H9 (cell line): ENCODE measurements around the gene SYS1. TPM values are rescaled to one million over a fixed set of nuclear protein-coding genes. Genes with fewer than 3 reads are reported as not detected.

Source experiments
- DNase-seq: peaks from one replicate; pipeline ENCODE4 v3.0.0-alpha.2; 2017
- H2AFZ ChIP-seq: one replicate; pipeline ENCODE4 v1.6.1; 2013; ENCODE audit warnings: mild to moderate bottlenecking, low read length, control low read depth, moderate library complexity
- H2AK5ac ChIP-seq: 2 replicates; pipeline ENCODE4 v1.6.1; 2013; ENCODE audit warnings: low read length, control low read depth, mixed read lengths; ENCODE audit not compliant: insufficient read length
- H2BK120ac ChIP-seq: one replicate; pipeline ENCODE4 v1.6.1; 2013; ENCODE audit warnings: low read depth, mild to moderate bottlenecking, low read length, control low read depth, inconsistent platforms; ENCODE audit not compliant: poor library complexity, severe bottlenecking
- H2BK12ac ChIP-seq: 2 replicates; pipeline ENCODE4 v1.6.1; 2013; ENCODE audit warnings: low read length, control low read depth, mixed read lengths, low read depth; ENCODE audit not compliant: insufficient read length
- H2BK15ac ChIP-seq: 2 replicates; pipeline ENCODE4 v1.6.1; 2013; ENCODE audit warnings: low read depth, low read length, control low read depth
- H2BK20ac ChIP-seq: one replicate; pipeline ENCODE4 v1.6.1; 2013; ENCODE audit warnings: low read depth, mild to moderate bottlenecking, low read length, control low read depth, inconsistent platforms; ENCODE audit not compliant: poor library complexity, severe bottlenecking
- H2BK5ac ChIP-seq: 2 replicates; pipeline ENCODE4 v1.6.1; 2013; ENCODE audit warnings: low read length, control low read depth, mixed read lengths; ENCODE audit not compliant: insufficient read length
- H3K14ac ChIP-seq: 2 replicates; pipeline ENCODE4 v1.6.1; 2013; ENCODE audit warnings: low read length, control low read depth; ENCODE audit not compliant: insufficient read depth
- H3K18ac ChIP-seq: 2 replicates; pipeline ENCODE4 v1.6.1; 2013; ENCODE audit warnings: low read depth, mild to moderate bottlenecking, mixed read lengths, low read length, control low read depth; ENCODE audit not compliant: insufficient read length
- H3K23ac ChIP-seq: 2 replicates; pipeline ENCODE4 v1.6.1; 2013; ENCODE audit warnings: low read length, control low read depth, mixed read lengths, low read depth; ENCODE audit not compliant: insufficient read length
- H3K23me2 ChIP-seq: 2 replicates; pipeline ENCODE4 v1.6.1; 2013; ENCODE audit warnings: low read depth, mild to moderate bottlenecking, mixed read lengths, low read length, control low read depth; ENCODE audit not compliant: insufficient read length, poor library complexity, severe bottlenecking
- H3K27ac ChIP-seq: 2 replicates; pipeline ENCODE4 v1.5.1; 2013; ENCODE audit warnings: low read length, control low read depth, mixed read lengths, low read depth; ENCODE audit not compliant: insufficient read length
- H3K27me3 ChIP-seq: 2 replicates; pipeline ENCODE4 v1.6.1; 2013; ENCODE audit warnings: low read length, control low read depth, inconsistent platforms; ENCODE audit not compliant: insufficient read depth
- H3K4ac ChIP-seq: 2 replicates; pipeline ENCODE4 v1.6.1; 2013; ENCODE audit warnings: low read depth, mild to moderate bottlenecking, control low read depth, inconsistent platforms, low read length, moderate library complexity
- H3K4me1 ChIP-seq: 2 replicates; pipeline ENCODE4 v1.6.1; 2013; ENCODE audit warnings: low read length, control low read depth, inconsistent platforms; ENCODE audit not compliant: insufficient read depth
- H3K4me2 ChIP-seq: 2 replicates; pipeline ENCODE4 v1.6.1; 2013; ENCODE audit warnings: low read length, control low read depth, mixed read lengths; ENCODE audit not compliant: insufficient read length, insufficient read depth
- H3K56ac ChIP-seq: 2 replicates; pipeline ENCODE4 v1.6.1; 2013; ENCODE audit warnings: low read depth, mild to moderate bottlenecking, mixed read lengths, low read length, control low read depth; ENCODE audit not compliant: insufficient read length
- H3K79me1 ChIP-seq: 2 replicates; pipeline ENCODE4 v1.6.1; 2013; ENCODE audit warnings: low read depth, mild to moderate bottlenecking, moderate library complexity, low read length, control low read depth, inconsistent platforms; ENCODE audit not compliant: insufficient read depth, poor library complexity, severe bottlenecking
- H3K79me2 ChIP-seq: 2 replicates; pipeline ENCODE4 v1.6.1; 2013; ENCODE audit warnings: low read length, control low read depth, inconsistent platforms; ENCODE audit not compliant: insufficient read depth
- H3K9ac ChIP-seq: 2 replicates; pipeline ENCODE4 v1.6.1; 2013; ENCODE audit warnings: low read length, control low read depth, mixed read lengths; ENCODE audit not compliant: insufficient read length; ENCODE audit errors: extremely low read depth
- H3K9me3 ChIP-seq: one replicate; pipeline ENCODE4 v1.6.1; 2013; ENCODE audit warnings: low read depth, low read length, inconsistent platforms; ENCODE audit not compliant: control insufficient read depth
- H3T11ph ChIP-seq: one replicate; pipeline ENCODE4 v1.6.1; 2013; ENCODE audit warnings: mild to moderate bottlenecking, low read length, control low read depth, inconsistent platforms
- H4K20me1 ChIP-seq: one replicate; pipeline ENCODE4 v1.6.1; 2013; ENCODE audit not compliant: control insufficient read depth, insufficient read length, insufficient read depth
- H4K5ac ChIP-seq: 2 replicates; pipeline ENCODE4 v1.6.1; 2013; ENCODE audit warnings: low read depth, mild to moderate bottlenecking, mixed read lengths, low read length, control low read depth; ENCODE audit not compliant: insufficient read length
- H4K8ac ChIP-seq: replicated peaks from 2 replicates; pipeline ENCODE4 v1.6.1; 2013; ENCODE audit warnings: low read length, control low read depth, mixed read lengths, low read depth; ENCODE audit not compliant: insufficient read length
- H4K91ac ChIP-seq: 2 replicates; pipeline ENCODE4 v1.6.1; 2013; ENCODE audit warnings: low read depth, mild to moderate bottlenecking, moderate library complexity, mixed read lengths, low read length, control low read depth; ENCODE audit not compliant: insufficient read length
- H3K27ac Mint-ChIP-seq, 3 experiments: 2 replicates in 2 of 3; 3 replicates in 1 of 3; pipeline ENCODE4 v1.8.0; 2020 to 2021; ENCODE audit warnings: mixed read lengths in 3 of 3, mild to moderate bottlenecking in 1 of 3, moderate library complexity in 1 of 3
- H3K27me3 Mint-ChIP-seq: 2 replicates; pipeline ENCODE4 v1.8.0; 2021; ENCODE audit warnings: low read depth, mild to moderate bottlenecking, moderate library complexity, mixed read lengths
- H3K36me3 Mint-ChIP-seq, 3 experiments: 2 replicates in 2 of 3; 3 replicates in 1 of 3; pipeline ENCODE4 v1.8.0; 2020 to 2021; ENCODE audit warnings: low read depth in 3 of 3, mixed read lengths in 3 of 3; ENCODE audit not compliant: insufficient read depth in 1 of 3
- H3K4me1 Mint-ChIP-seq, 2 experiments: 2 replicates each; pipeline ENCODE4 v1.8.0; 2020; ENCODE audit warnings: mixed read lengths in 2 of 2
- H3K4me3 Mint-ChIP-seq, 2 experiments: 2 replicates in 1 of 2; 3 replicates in 1 of 2; pipeline ENCODE4 v1.8.0; 2020 to 2021; ENCODE audit warnings: mild to moderate bottlenecking in 2 of 2, mixed read lengths in 2 of 2, moderate library complexity in 1 of 2
- H3K9me3 Mint-ChIP-seq, 2 experiments: 2 replicates in 1 of 2; 3 replicates in 1 of 2; pipeline ENCODE4 v1.8.0; 2020; ENCODE audit warnings: mild to moderate bottlenecking in 2 of 2, mixed read lengths in 2 of 2, moderate library complexity in 1 of 2
- CTCF ChIP-seq: fragments of 200-600 bp; sonication (generic); conservative IDR thresholded peaks from 3 replicates; pipeline ENCODE4 v1.8.0; 2021; ENCODE audit warnings: antibody characterized with exemption, mild to moderate bottlenecking
- WGBS: extraction: QIAGEN DNeasy Blood & Tissue Kit; methylation state at CpG from one replicate; pipeline ENCODE4 v1.1.7; 2013; ENCODE audit warnings: missing lambda C conversion rate, low lambda C conversion rate, mixed read lengths; ENCODE audit not compliant: insufficient read length; ENCODE audit errors: extremely low coverage; 5-methylcytosine and 5-hydroxymethylcytosine counted together
- total RNA-seq: library from RNA; stranded (reverse); gene quantifications from 2 replicates; pipeline ENCODE4 v1.2.1, GENCODE V29; 2021

Gene SYS1
- total RNA-seq, 1 experiment from 2014 or later: 21.0 TPM

GRCh38 chr20:45399018-45399417 is 36.1 kb downstream of the SYS1 start:
- Histone ChIP-seq H3K23me2 (no peaks in the 10 kb centered on the region), H3K14ac (no peak overlapping the region), H3K27ac (no peak overlapping the region), H3K79me2 (no peaks in the 10 kb centered on the region), H2AFZ (no peak overlapping the region), H3K9ac (no peak overlapping the region), H2BK12ac (no peak overlapping the region), H3K23ac (no peak overlapping the region), H2AK5ac (no peak overlapping the region), H4K20me1 (no peaks in the 10 kb centered on the region), H4K8ac (no peak overlapping the region), H3K56ac (no peak overlapping the region), H3T11ph (no peak overlapping the region), H4K91ac (no peak overlapping the region), H3K18ac (no peak overlapping the region), H2BK20ac (no peak overlapping the region), H4K5ac (no peak overlapping the region), H3K27me3 (no peaks in the 10 kb centered on the region), H3K4me2 (no peak overlapping the region), H2BK15ac (no peak overlapping the region), H3K4me1 (no peaks in the 10 kb centered on the region), H2BK120ac (no peak overlapping the region), H3K4ac (no peak overlapping the region), H3K79me1 (no peaks in the 10 kb centered on the region), H2BK5ac (no peak overlapping the region), H3K9me3 (no peaks in the 10 kb centered on the region)
- Mint-ChIP-seq H3K27ac (no peak overlapping the region), H3K36me3 (peaks cover 7 to 25% (median 19%) of the 10 kb centered on the region in 3 experiments; a peak in 6 of 7 replicates), H3K27me3 (peaks cover 23% of the 10 kb centered on the region), H3K4me1 (no peaks in the 10 kb centered on the region), H3K4me3 (no peak overlapping the region), H3K9me3 (peaks cover 33 to 35% of the 10 kb centered on the region in 2 experiments)
- no CpG with 5 or more reads among the region's 1 CpG for WGBS
- no peak for DNase-seq
- TF ChIP-seq CTCF: no peak
